ENCODE data around the gene LRRTM1.

DNA sequence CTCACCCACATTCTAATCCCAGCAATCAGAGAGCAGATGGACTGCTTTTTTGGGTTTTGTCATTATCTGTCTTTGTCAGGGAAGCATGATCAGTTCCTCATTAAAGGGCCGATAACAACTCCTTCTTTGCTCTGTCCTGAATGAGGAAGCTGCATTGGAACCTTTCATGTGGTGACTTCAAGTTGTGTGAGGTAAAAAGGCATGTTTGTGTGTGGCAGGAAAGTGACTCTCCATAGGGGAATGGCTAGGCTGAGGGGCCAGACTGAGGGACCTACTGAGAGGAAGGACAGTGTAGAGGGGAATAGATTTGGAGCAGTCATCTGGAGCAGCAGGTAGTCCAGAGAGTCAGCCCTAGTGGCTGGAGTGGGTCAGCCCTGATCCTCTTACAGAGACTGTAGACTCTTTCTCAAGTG lies 23.6 kb upstream of the LRRTM1 start:
- TF ChIP-seq CTCF (IDR thresholded peaks at IDR 0.05; ENCODE audit: low read depth, low read length, poor library complexity, severe bottlenecking), result no peak
- no peak for TF ChIP-seq EZH2phosphoT487 (IDR thresholded peaks at IDR 0.05; ENCODE audit: borderline replicate concordance, low read length)
